Esophagus squamous epithelium (tissue), 4 donors: ENCODE data around the gene DNAJA1.

ENCODE experiments used
- CTCF ChIP-seq, 6 experiments: fragments of 450-650 bp in 4 of 6; fragments of 200-600 bp in 2 of 6; sonication (generic) in 2 of 6; IDR thresholded peaks; one replicate each; pipeline ENCODE4 v1.5.1; 2016 to 2019; ENCODE audit warnings: antibody characterized with exemption in 6 of 6, mild to moderate bottlenecking in 4 of 6, moderate library complexity in 4 of 6
- POLR2A ChIP-seq, 4 donors: fragments of 450-650 bp; IDR thresholded peaks; one replicate each; pipeline ENCODE4 v1.6.1; 2017; ENCODE audit warnings: antibody characterized with exemption in 4 of 4, mild to moderate bottlenecking in 4 of 4, moderate library complexity in 3 of 4

GRCh38 chr9:33082538-33083326, 57.7 kb downstream of the DNAJA1 start:
- TF ChIP-seq CTCF (IDR thresholded peaks at IDR 0.05), result no peak
- TF ChIP-seq POLR2A (IDR thresholded peaks at IDR 0.05), result no peak
